ENCODE measurements around the gene MIGA2. TPM values are rescaled to one million over a fixed set of nuclear protein-coding genes. Genes with fewer than 3 reads are reported as not detected.

MIGA2 gene
- total RNA-seq, 6 experiments from 2014 or later = 9.1 to 16.4 (median 10.8) TPM

- no peak overlapping the region for H3K27ac ChIP-seq
- no peak for ATAC-seq
- no peak for TF ChIP-seq POLR2A (IDR thresholded peaks at IDR 0.05)
- no peak for TF ChIP-seq CTCF (IDR thresholded peaks at IDR 0.05)
- intact Hi-C loops (cut with DNase I) = no loop called here
- H3K9me3 ChIP-seq = no peaks in the 10 kb centered on the region
- H3K4me1 ChIP-seq = no peaks in the 10 kb centered on the region
- no peaks in the 10 kb centered on the region for H3K27me3 ChIP-seq
- H3K4me3 ChIP-seq = no peak overlapping the region
- WGBS (ENCODE audit: insufficient coverage, low coverage, low lambda C conversion rate, missing lambda C conversion rate) = 83% methylated on average over 6 of the region's 14 CpGs
- peaks cover 0 to 39% (median 10%) of the 10 kb centered on the region in 4 donors for H3K36me3 ChIP-seq
- DNase-seq = peak in 2 of 3 donors; percentile 21 to 46
Observed at GRCh38 chr9:129007035-129007765, 29.2 kb upstream of the MIGA2 start.

- 60% methylated on average over 1 of the region's 18 CpGs for WGBS (ENCODE audit: insufficient coverage, low coverage, low lambda C conversion rate, missing lambda C conversion rate)
- no peak for ATAC-seq
- TF ChIP-seq POLR2A (IDR thresholded peaks at IDR 0.05) = no peak
- no peak for TF ChIP-seq CTCF (IDR thresholded peaks at IDR 0.05)
- Histone ChIP-seq H3K4me1 (no peaks in the 10 kb centered on the region), H3K36me3 (peaks cover 0 to 32% (median 8%) of the 10 kb centered on the region in 4 donors), H3K27ac (no peak overlapping the region), H3K27me3 (no peaks in the 10 kb centered on the region), H3K4me3 (no peak overlapping the region), H3K9me3 (no peaks in the 10 kb centered on the region)
- peak in 2 of 3 donors; percentile 17 to 41 for DNase-seq
- intact Hi-C loops (cut with DNase I) = no loop called here
Observed at GRCh38 chr9:129007766-129008468, 28.5 kb upstream of the MIGA2 start.

DNA sequence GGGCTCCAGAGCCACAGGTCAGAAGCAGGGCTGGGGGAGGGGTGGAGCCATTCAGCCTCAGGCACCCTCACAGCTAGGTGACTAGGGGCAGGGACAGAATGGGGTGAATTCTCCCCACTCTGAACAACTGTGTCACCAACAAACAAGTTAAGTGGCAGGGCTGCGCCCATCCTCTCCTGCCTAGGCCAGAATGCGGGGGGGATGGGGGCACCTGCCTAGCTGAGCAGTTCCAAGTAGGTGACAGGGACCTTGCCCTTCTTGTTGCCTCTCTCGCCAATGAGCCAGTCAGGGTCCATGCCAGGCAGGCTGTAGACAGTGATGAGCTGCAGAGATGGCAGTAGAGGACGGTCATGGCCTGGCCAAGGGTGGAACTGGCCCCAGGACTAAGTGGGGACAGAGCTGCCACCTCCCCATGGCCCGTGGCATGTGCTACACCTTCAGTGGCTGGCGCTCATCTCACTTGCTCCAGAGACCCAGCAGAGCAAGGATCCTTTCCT lies 27.9 kb upstream of the MIGA2 start:
- peak in 2 of 3 donors; percentile 14 to 51 for DNase-seq

More for the DNA sequence above, 27.9 kb upstream of the MIGA2 start:
- peaks cover 0 to 26% (median 6%) of the 10 kb centered on the region in 4 donors for H3K36me3 ChIP-seq
- H3K27ac ChIP-seq = no peak overlapping the region
- intact Hi-C loops (cut with DNase I) = no loop called here
- ATAC-seq = peak in 3 of 4 donors; percentile 7 to 46 (median 22)
- TF ChIP-seq CTCF (IDR thresholded peaks at IDR 0.05) = no peak
- no peak for TF ChIP-seq POLR2A (IDR thresholded peaks at IDR 0.05)
- no peaks in the 10 kb centered on the region for H3K27me3 ChIP-seq
- no peaks in the 10 kb centered on the region for H3K4me1 ChIP-seq
- no peaks in the 10 kb centered on the region for H3K9me3 ChIP-seq
- no CpG with 5 or more reads among the region's 6 CpGs for WGBS (ENCODE audit: insufficient coverage, low coverage, low lambda C conversion rate, missing lambda C conversion rate)
- H3K4me3 ChIP-seq = no peak overlapping the region
